Psoas muscle (tissue), 8 donors: ENCODE results near the gene NHEJ1. TPM values are rescaled to one million over a fixed set of nuclear protein-coding genes. Genes with fewer than 3 reads are reported as not detected.

Experiments used
- ATAC-seq, 4 donors: fragments of 200-7000 bp; cut with Tn5 transposase; one replicate each; pipeline ENCODE4 v1.9.1; 2020; ENCODE audit warnings: moderate library complexity in 3 of 4, mild to moderate bottlenecking in 2 of 4
- DNase-seq, 2 donors: peaks; one replicate each; pipeline ENCODE4 v3.0.0-alpha.2; 2020
- H3K27ac ChIP-seq: fragments of 200-600 bp; one replicate; pipeline ENCODE4 v1.8.0; 2022
- H3K27me3 ChIP-seq, 3 donors: fragments of 200-600 bp in 1 of 3; one replicate each; pipeline versions ENCODE4 v1.6.1 to v1.8.0; 2013 to 2022; ENCODE audit warnings: low read length in 2 of 3, mild to moderate bottlenecking in 2 of 3, moderate library complexity in 1 of 3; ENCODE audit not compliant: insufficient read depth in 3 of 3
- H3K36me3 ChIP-seq, 2 donors: fragments of 200-600 bp in 1 of 2; one replicate each; pipeline versions ENCODE4 v1.6.1 to v1.8.0; 2013 to 2022; ENCODE audit warnings: low read depth in 1 of 2, mild to moderate bottlenecking in 1 of 2, moderate library complexity in 1 of 2; ENCODE audit not compliant: insufficient read depth in 1 of 2
- H3K4me1 ChIP-seq: fragments of 200-600 bp; one replicate; pipeline ENCODE4 v1.8.0; 2022
- H3K4me3 ChIP-seq: fragments of 200-600 bp; one replicate; pipeline ENCODE4 v1.8.0; 2022; ENCODE audit warnings: mild to moderate bottlenecking
- H3K9me3 ChIP-seq: fragments of 200-600 bp; one replicate; pipeline ENCODE4 v1.8.0; 2022
- CTCF ChIP-seq: fragments of 200-600 bp; IDR thresholded peaks from one replicate; pipeline ENCODE4 v1.8.0; 2022; ENCODE audit warnings: antibody characterized with exemption
- WGBS, 3 donors: extraction: QIAGEN DNeasy Blood & Tissue Kit; methylation state at CpG; one replicate each; pipeline versions ENCODE4 v1.1.6 to v1.1.7; 2013; 5-methylcytosine and 5-hydroxymethylcytosine counted together
- intact Hi-C, 2 donors: fragments of 100-400 bp; cut with DNase I; formaldehyde crosslinking; loops; one replicate each; pipeline versions ENCODE4 v1.11.0 to v1.14.2; 2022
- polyA plus RNA-seq, 3 donors: library from polyadenylated mRNA; stranded (reverse); fragments of 200-250 nt; gene quantifications; one replicate each; pipeline ENCODE4 v1.2.3, GENCODE V29; 2013
- total RNA-seq, 4 donors: library from RNA; stranded (reverse); fragmentation: NEBNext Ultra II Directional in 2 of 4; extraction: Animal tissue kit (Norgen Biotek cat#: 25700) in 2 of 4; gene quantifications; one replicate each; pipeline versions ENCODE4 v1.2.1 to v1.2.4, GENCODE V29; 2021 to 2023
- donor health status: healthy with polysubstance abuse.
- donor health status: DM: no; HTN: no; CAD: no; lungs with moderate emphysema.
- donor health status: Bipolar disorder and iron deficiency.
- donor health status: healthy.
- donor health status: DM: yes; HTN: yes; CAD: no.
- donor health status: DM: no; HTN: no; CAD: no.
- donor health status: DM: no; HTN: no; CAD: no.
- donor health status: DM: yes; HTN: yes; CAD: no.

NHEJ1 gene
- total and polyA plus RNA-seq, 7 donors, result 10.7 to 20.5 (median 14.4) TPM

- TF ChIP-seq CTCF, result no peak
- Histone ChIP-seq H3K9me3 (no peaks in the 10 kb centered on the region), H3K36me3 (no peaks in the 10 kb centered on the region), H3K27me3 (peaks cover 0 to 6% (median 0%) of the 10 kb centered on the region in 3 donors), H3K4me3 (no peak overlapping the region), H3K27ac (no peak overlapping the region), H3K4me1 (no peaks in the 10 kb centered on the region)
- intact Hi-C loops, result no loop called here
- DNase-seq, result no peak
- 78 to 100% (median 94%) methylated on average over 1 of the region's 1 CpG for WGBS, 3 donors
- no peak for ATAC-seq
These were observed 36.8 kb upstream of the NHEJ1 start for GRCh38 chr2:219197388-219197787.

- 82 to 88% (median 85%) methylated on average over 7 of the region's 7 CpGs for WGBS, 3 donors
- intact Hi-C loops, result no loop called here
- H3K4me1 ChIP-seq, result no peaks in the 10 kb centered on the region
- peaks cover 3 to 40% of the 10 kb centered on the region in 2 donors for H3K36me3 ChIP-seq
- no peaks in the 10 kb centered on the region for H3K27me3 ChIP-seq
- ATAC-seq (no peak), DNase-seq (no peak)
- H3K4me3 ChIP-seq, result no peak overlapping the region
- no peak for TF ChIP-seq CTCF
- H3K27ac ChIP-seq, result no peak overlapping the region
- H3K9me3 ChIP-seq, result no peaks in the 10 kb centered on the region
These were observed 26.3 kb upstream of the NHEJ1 start for GRCh38 chr2:219186754-219187456.

GRCh38 chr2:219184121-219184520 lies 23.5 kb upstream of the NHEJ1 start:
- Histone ChIP-seq H3K4me1 (peaks cover 6% of the 10 kb centered on the region), H3K27ac (no peak overlapping the region), H3K36me3 (peaks cover 6 to 66% of the 10 kb centered on the region in 2 donors), H3K9me3 (no peaks in the 10 kb centered on the region), H3K4me3 (no peak overlapping the region), H3K27me3 (no peaks in the 10 kb centered on the region)
- 96 to 98% (median 97%) methylated on average over 2 of the region's 2 CpGs for WGBS, 3 donors
- DNase-seq (no peak), ATAC-seq (no peak)
- no peak for TF ChIP-seq CTCF
- intact Hi-C loops, result no loop called here

GRCh38 chr2:219183151-219183772 lies 22.6 kb upstream of the NHEJ1 start:
- ATAC-seq (no peak), DNase-seq (no peak)
- Histone ChIP-seq H3K36me3 (peaks cover 6 to 66% of the 10 kb centered on the region in 2 donors), H3K27ac (no peak overlapping the region), H3K27me3 (no peaks in the 10 kb centered on the region), H3K4me3 (no peak overlapping the region), H3K9me3 (no peaks in the 10 kb centered on the region), H3K4me1 (peaks cover 11% of the 10 kb centered on the region)
- no peak for TF ChIP-seq CTCF
- intact Hi-C loops, result no loop called here
- WGBS, 3 donors, result 90 to 92% (median 91%) methylated on average over 6 of the region's 6 CpGs
